ENCODE data around the gene SLC4A4. TPM values are rescaled to one million over a fixed set of nuclear protein-coding genes. Genes with fewer than 3 reads are reported as not detected.

Gene SLC4A4
- total and polyA plus RNA-seq, 2 of the 8 experiments (the other 6 are each of a cell fraction or from before 2014, with no cell fraction given) = 0.67 to 2.8 TPM

DNA sequence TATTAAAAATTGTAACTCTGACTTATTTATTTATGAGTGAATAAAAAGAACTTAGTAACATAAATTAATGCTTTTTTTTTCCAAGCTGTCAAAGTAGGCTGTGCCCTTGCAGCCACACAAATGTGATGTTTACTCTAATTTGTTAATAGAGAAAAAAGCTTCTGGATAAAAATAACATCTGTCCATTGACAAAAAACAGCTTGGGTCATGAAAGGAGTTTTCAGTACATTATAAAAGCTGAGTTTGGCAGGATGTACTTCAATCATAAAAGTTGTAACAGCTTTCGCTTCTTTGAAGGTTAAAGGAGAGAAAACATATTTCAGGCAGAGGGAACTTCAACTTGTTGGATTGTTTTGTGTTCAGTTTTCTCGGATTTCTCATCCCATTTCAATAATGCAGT is 105.6 kb downstream of the SLC4A4 start (continued):
- no peak for TF ChIP-seq TBP (IDR thresholded peaks at IDR 0.05; ENCODE audit: low read depth, low read length)
- TF ChIP-seq CTCF (IDR thresholded peaks at IDR 0.05; ENCODE audit: control extremely low read depth in 1 of 3, insufficient read depth in 1 of 3, low read depth in 1 of 3, low read length in 3 of 3) = no peak
- no peak for TF ChIP-seq KDM1A (IDR thresholded peaks at IDR 0.05; ENCODE audit: borderline replicate concordance, low read length)
- no peak for TF ChIP-seq SP2 (IDR thresholded peaks at IDR 0.05; ENCODE audit: low read length)
- TF ChIP-seq SIRT6 (IDR thresholded peaks at IDR 0.05; ENCODE audit: low read length) = no peak

Data from H1 (cell line).